ENCODE results near the gene C1QTNF1.
"Not testable (repeated sequence)": the region's sequence is repeated elsewhere in the genome, so short reads cannot be mapped to it uniquely, and the experiment has no call there.

C1QTNF1 gene

GRCh38 chr17:79023180-79023705 lies 726 bp upstream of the C1QTNF1 start:
- no peak for DNase-seq (ENCODE audit: low spot score)

GRCh38 chr17:79024901-79025737 lies 1.1 kb downstream of the C1QTNF1 start:
- DNase-seq (ENCODE audit: low spot score) = no peak

- DNase-seq (ENCODE audit: low spot score) = peak; percentile 89
These were observed 2.7 kb downstream of the C1QTNF1 start for GRCh38 chr17:79026376-79027273.

GRCh38 chr17:79027274-79027924 lies 3.4 kb downstream of the C1QTNF1 start:
- peak; percentile 20 for DNase-seq (ENCODE audit: low spot score)

- peak; percentile 37 for DNase-seq (ENCODE audit: low spot score)
These were observed 4.0 kb downstream of the C1QTNF1 start for GRCh38 chr17:79027925-79028491.

- no peak for DNase-seq (ENCODE audit: low spot score)
These were observed 4.7 kb downstream of the C1QTNF1 start for GRCh38 chr17:79028496-79029326.

GRCh38 chr17:79029327-79030009 lies 5.5 kb downstream of the C1QTNF1 start:
- no peak for DNase-seq (ENCODE audit: low spot score)

GRCh38 chr17:79030636-79031035 lies 6.7 kb downstream of the C1QTNF1 start:
- not testable (repeated sequence) for DNase-seq (ENCODE audit: low spot score)

- no peak for DNase-seq (ENCODE audit: low spot score)
These were observed 8.3 kb downstream of the C1QTNF1 start for GRCh38 chr17:79031996-79032875.

- no peak for DNase-seq (ENCODE audit: low spot score)
These were observed 9.2 kb downstream of the C1QTNF1 start for GRCh38 chr17:79033046-79033616.

GRCh38 chr17:79033741-79034501 lies 10.0 kb downstream of the C1QTNF1 start:
- no peak for DNase-seq (ENCODE audit: low spot score)

- DNase-seq (ENCODE audit: low spot score) = no peak
These were observed 11.0 kb downstream of the C1QTNF1 start for GRCh38 chr17:79034931-79035485.

GRCh38 chr17:79035686-79036085 lies 11.7 kb downstream of the C1QTNF1 start:
- DNase-seq (ENCODE audit: low spot score) = no peak

- DNase-seq (ENCODE audit: low spot score) = no peak
These were observed 12.2 kb downstream of the C1QTNF1 start for GRCh38 chr17:79036181-79036580.

- DNase-seq (ENCODE audit: low spot score) = peak; percentile 42
These were observed 12.6 kb downstream of the C1QTNF1 start for GRCh38 chr17:79036596-79036995.

- DNase-seq (ENCODE audit: low spot score) = no peak
These were observed 14.7 kb downstream of the C1QTNF1 start for GRCh38 chr17:79038545-79039135.

GRCh38 chr17:79039171-79039570 lies 15.2 kb downstream of the C1QTNF1 start:
- DNase-seq (ENCODE audit: low spot score) = no peak

Data from LoVo (cell line).